Transverse colon (tissue), 4 donors: ENCODE results near the gene EIF3J. TPM values are rescaled to one million over a fixed set of nuclear protein-coding genes. Genes with fewer than 3 reads are reported as not detected.
A peak's percentile ranks its signal among the peaks of the same experiment; 100 is the strongest.
"Not testable (repeated sequence)": the region's sequence is repeated elsewhere in the genome, so short reads cannot be mapped to it uniquely, and the experiment has no call there.

ENCODE experiments used
- DNase-seq: peaks from one replicate; pipeline ENCODE4 v3.0.0-alpha.2; 2019
- H3K27ac ChIP-seq, 4 donors: fragments of 200-600 bp; sonication (generic); 2 replicates each; pipeline ENCODE4 v1.5.1; 2016 to 2018; ENCODE audit warnings: inconsistent platforms in 4 of 4
- H3K27me3 ChIP-seq: fragments of 200-600 bp; sonication (generic); 2 replicates; pipeline ENCODE4 v1.5.1; 2017; ENCODE audit warnings: inconsistent platforms
- H3K36me3 ChIP-seq, 4 donors: fragments of 200-600 bp; sonication (generic); 2 replicates each; pipeline ENCODE4 v1.5.1; 2017 to 2019; ENCODE audit warnings: inconsistent platforms in 4 of 4
- H3K4me1 ChIP-seq, 4 donors: fragments of 200-600 bp; sonication (generic); 2 replicates each; pipeline ENCODE4 v1.5.1; 2017 to 2020; ENCODE audit warnings: inconsistent platforms in 4 of 4
- H3K4me3 ChIP-seq, 4 donors: fragments of 200-600 bp; sonication (generic); 1 replicate in 1 of 4; 2 replicates in 3 of 4; pipeline versions ENCODE4 v1.5.1 to v1.6.1; 2017 to 2019; ENCODE audit warnings: inconsistent platforms in 4 of 4
- H3K9me3 ChIP-seq, 2 donors: fragments of 200-600 bp; sonication (generic); 2 replicates each; pipeline ENCODE4 v1.5.1; 2017 to 2019; ENCODE audit warnings: inconsistent platforms in 2 of 2
- CTCF ChIP-seq, 5 experiments: fragments of 200-600 bp in 3 of 5; fragments of 450-650 bp in 2 of 5; sonication (generic) in 3 of 5; IDR thresholded peaks; 1 replicate in 2 of 5; 2 replicates in 3 of 5; pipeline ENCODE4 v1.5.1; 2016 to 2017; ENCODE audit warnings: antibody characterized with exemption in 5 of 5, inconsistent platforms in 3 of 5, mild to moderate bottlenecking in 2 of 5, moderate library complexity in 1 of 5
- EP300 ChIP-seq: sonication (generic); formaldehyde crosslinking; IDR thresholded peaks from one replicate; pipeline ENCODE4 v1.6.1; 2017; ENCODE audit warnings: antibody characterized with exemption, low read depth
- POLR2A ChIP-seq: fragments of 450-650 bp; IDR thresholded peaks from one replicate; pipeline ENCODE4 v1.6.1; 2016; ENCODE audit warnings: antibody characterized with exemption, mild to moderate bottlenecking, moderate library complexity
- POLR2AphosphoS5 ChIP-seq, 3 donors: sonication (generic); formaldehyde crosslinking; IDR thresholded peaks; one replicate each; pipeline ENCODE4 v1.6.1; 2016; ENCODE audit warnings: antibody characterized with exemption in 3 of 3
- WGBS, 2 donors: methylation state at CpG; one replicate each; pipeline ENCODE4 v1.1.5; 2018; ENCODE audit warnings: low coverage in 1 of 2; 5-methylcytosine and 5-hydroxymethylcytosine counted together
- in situ Hi-C, 4 donors: fragments of 200-750 bp; cut with MboI; loops; one replicate each; pipeline versions ENCODE4 v1.15.0 to v1.15.1; 2017; ENCODE audit warnings: low sequenced_read_pairs in 3 of 4, low pct_ligation_motif_present in 1 of 4, low pct_unique_long_range_greater_than_20kb in 1 of 4
- intact Hi-C: fragments of 100-400 bp; cut with DNase I; formaldehyde crosslinking; loops from one replicate; pipeline ENCODE4 v1.15.1; 2023; ENCODE audit warnings: low total_unique reads
- total RNA-seq, 4 donors: library from RNA; depleted of rRNA; stranded (reverse); fragments of >200 nt; gene quantifications; one replicate each; pipeline ENCODE4 v1.1.0, GENCODE V29; 2016

Gene EIF3J
- total RNA-seq, 4 donors from 2014 or later: 27.7 to 55.6 (median 42.2) TPM

GRCh38 chr15:44537735-44538240 lies 841 bp downstream of the EIF3J start:
- intact Hi-C loops: loop anchor here (10.0 kb wide), 1 partner anchor 113 kb away; the partner anchor contains the start of gene CTDSPL2
- in situ Hi-C loops: no loop called here

DNA sequence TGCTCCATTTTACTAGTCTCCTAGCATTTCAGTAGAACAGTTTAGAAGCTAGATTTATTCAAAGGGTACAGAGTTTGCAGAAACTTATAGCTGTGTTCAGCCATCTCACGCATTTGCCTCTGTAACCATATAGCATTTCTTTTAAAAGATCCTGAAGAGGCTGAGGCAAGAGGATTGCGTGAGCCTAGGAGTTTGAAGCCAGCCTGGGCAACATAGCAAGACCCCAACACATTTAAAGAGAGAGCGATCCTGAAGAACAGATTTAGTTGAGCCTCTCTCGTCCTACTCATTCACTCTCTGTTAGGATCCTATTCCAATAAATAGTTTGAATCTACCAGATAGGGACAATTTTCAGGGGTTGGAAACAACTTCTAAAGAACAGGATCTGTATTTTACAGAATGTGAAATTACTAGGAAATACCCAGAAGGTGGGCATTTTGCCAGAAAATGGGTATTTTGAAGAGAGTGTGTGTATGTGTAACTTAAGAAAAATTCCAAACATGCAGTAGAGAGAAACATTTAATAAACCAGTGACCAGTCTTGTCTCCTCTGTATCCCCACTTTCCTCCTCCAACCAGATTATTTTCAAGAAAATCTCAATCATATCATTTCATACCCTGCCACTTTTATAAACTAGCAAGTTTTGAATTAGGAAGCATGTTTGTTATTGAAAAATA lies 4.5 kb downstream of the EIF3J start:
- Histone ChIP-seq H3K27me3 (no peaks in the 10 kb centered on the region), H3K36me3 (no peaks in the 10 kb centered on the region), H3K9me3 (no peaks in the 10 kb centered on the region), H3K4me1 (peaks cover 24 to 63% (median 43%) of the 10 kb centered on the region in 4 donors), H3K27ac (peak overlapping the region; percentile 27 to 50 (median 32)), H3K4me3 (no peak overlapping the region)
- in situ Hi-C loops: no loop called here
- intact Hi-C loops: no loop called here
- DNase-seq: no peak
- TF ChIP-seq CTCF (IDR thresholded peaks at IDR 0.05) (no peak), POLR2A (no peak), EP300 (no peak), POLR2AphosphoS5 (IDR thresholded peaks at IDR 0.05) (no peak)
- 84 to 96% methylated on average over 2 to 4 of the region's 4 CpGs for whole genome bisulfite sequencing, 2 donors

More at GRCh38 chr15:44537735-44538240, 841 bp downstream of the EIF3J start:
- TF ChIP-seq POLR2A (no peak), CTCF (IDR thresholded peaks at IDR 0.05) (peak in 2 of 5 experiments; percentile 26 to 31), EP300 (no peak)
- no peak for DNase-seq
- Histone ChIP-seq H3K36me3 (no peaks in the 10 kb centered on the region), H3K9me3 (no peaks in the 10 kb centered on the region), H3K27ac (peak overlapping the region; percentile 97 to 100 (median 98)), H3K27me3 (no peaks in the 10 kb centered on the region), H3K4me3 (peak overlapping the region; percentile 59 to 93 (median 72)), H3K4me1 (peaks cover 23 to 50% (median 42%) of the 10 kb centered on the region in 4 donors)
- WGBS, 2 donors: 5 to 8% methylated on average over 8 to 13 of the region's 13 CpGs

- TF ChIP-seq CTCF (IDR thresholded peaks at IDR 0.05) (no peak), EP300 (no peak), POLR2A (no peak)
- H3K4me1 ChIP-seq: peaks cover 24 to 64% (median 43%) of the 10 kb centered on the region in 4 donors
- H3K36me3 ChIP-seq: no peaks in the 10 kb centered on the region
- no peak for DNase-seq
- no peaks in the 10 kb centered on the region for H3K9me3 ChIP-seq
- no peak overlapping the region for H3K4me3 ChIP-seq
- intact Hi-C loops (no loop called here), in situ Hi-C loops (no loop called here)
- H3K27me3 ChIP-seq: no peaks in the 10 kb centered on the region
- peak overlapping the region in 3 of 4 donors; percentile 17 to 31 (median 24) for H3K27ac ChIP-seq
Measured at GRCh38 chr15:44542596-44542995, 5.6 kb downstream of the EIF3J start.

- 92 to 93% methylated on average over 5 of the region's 5 CpGs for WGBS, 2 donors
- H3K27ac ChIP-seq, in situ Hi-C loops, H3K27me3 ChIP-seq, H3K4me3 ChIP-seq, DNase-seq, H3K9me3 ChIP-seq, H3K36me3 ChIP-seq, intact Hi-C loops: not testable (repeated sequence)
- H3K4me1 ChIP-seq: peaks cover 15 to 50% (median 30%) of the 10 kb centered on the region in 4 donors
Measured at GRCh38 chr15:44544745-44545144, 7.8 kb downstream of the EIF3J start.
